NB4 (cell line): ENCODE results near the gene ABCB8.

Experiments used
- MYC ChIP-seq: IDR thresholded peaks from 2 replicates; pipeline ENCODE4 v1.6.1; 2011; ENCODE audit warnings: low read depth, low read length
- POLR2A ChIP-seq: IDR thresholded peaks from 2 replicates; pipeline ENCODE4 v1.6.1; 2011; ENCODE audit warnings: mild to moderate bottlenecking; ENCODE audit not compliant: insufficient read length; ENCODE audit errors: extremely low read depth
- TF ChIP-seq, protein P1 (sequence below): IDR thresholded peaks from one replicate; pipeline ENCODE4 v1.5.1; 2012; ENCODE audit warnings: low read depth, low read length
- TF ChIP-seq, protein P2 (sequence below): IDR thresholded peaks from 2 replicates; pipeline ENCODE4 v1.6.1; 2011; ENCODE audit warnings: low read depth, low read length

DNA sequence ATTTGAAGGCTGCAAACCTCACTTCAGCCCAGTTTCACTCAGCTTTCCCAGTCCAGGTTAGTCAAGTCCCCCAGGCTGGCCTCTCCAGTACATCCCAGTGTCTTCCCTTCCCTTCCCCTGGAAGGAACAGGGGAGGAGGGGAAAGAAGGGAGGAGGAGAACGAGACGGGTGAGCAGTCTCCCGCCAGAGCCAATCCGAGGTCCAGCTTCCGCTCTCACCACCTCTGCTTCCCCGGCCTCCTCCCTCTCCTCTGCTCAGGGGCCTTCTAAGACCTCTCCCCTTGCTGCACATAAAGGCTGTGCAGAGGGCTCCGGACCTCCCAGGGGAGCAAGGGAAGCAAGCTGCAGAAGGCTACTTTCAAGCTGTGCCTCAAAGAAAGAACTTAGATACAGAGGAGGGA, 8.0 kb upstream of the ABCB8 start:
- TF ChIP-seq, protein P1, sequence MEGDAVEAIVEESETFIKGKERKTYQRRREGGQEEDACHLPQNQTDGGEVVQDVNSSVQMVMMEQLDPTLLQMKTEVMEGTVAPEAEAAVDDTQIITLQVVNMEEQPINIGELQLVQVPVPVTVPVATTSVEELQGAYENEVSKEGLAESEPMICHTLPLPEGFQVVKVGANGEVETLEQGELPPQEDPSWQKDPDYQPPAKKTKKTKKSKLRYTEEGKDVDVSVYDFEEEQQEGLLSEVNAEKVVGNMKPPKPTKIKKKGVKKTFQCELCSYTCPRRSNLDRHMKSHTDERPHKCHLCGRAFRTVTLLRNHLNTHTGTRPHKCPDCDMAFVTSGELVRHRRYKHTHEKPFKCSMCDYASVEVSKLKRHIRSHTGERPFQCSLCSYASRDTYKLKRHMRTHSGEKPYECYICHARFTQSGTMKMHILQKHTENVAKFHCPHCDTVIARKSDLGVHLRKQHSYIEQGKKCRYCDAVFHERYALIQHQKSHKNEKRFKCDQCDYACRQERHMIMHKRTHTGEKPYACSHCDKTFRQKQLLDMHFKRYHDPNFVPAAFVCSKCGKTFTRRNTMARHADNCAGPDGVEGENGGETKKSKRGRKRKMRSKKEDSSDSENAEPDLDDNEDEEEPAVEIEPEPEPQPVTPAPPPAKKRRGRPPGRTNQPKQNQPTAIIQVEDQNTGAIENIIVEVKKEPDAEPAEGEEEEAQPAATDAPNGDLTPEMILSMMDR: no peak
- no peak for TF ChIP-seq MYC
- TF ChIP-seq POLR2A: no peak
- TF ChIP-seq, protein P2, sequence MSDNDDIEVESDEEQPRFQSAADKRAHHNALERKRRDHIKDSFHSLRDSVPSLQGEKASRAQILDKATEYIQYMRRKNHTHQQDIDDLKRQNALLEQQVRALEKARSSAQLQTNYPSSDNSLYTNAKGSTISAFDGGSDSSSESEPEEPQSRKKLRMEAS: no peak
